ENCODE data around the gene BPI. TPM values are rescaled to one million over a fixed set of nuclear protein-coding genes. Genes with fewer than 3 reads are reported as not detected.

The BPI gene
- total RNA-seq, 1 donor from 2014 or later = not detected

GRCh38 chr20:38357653-38358207 is 53.8 kb downstream of the BPI start:
- H3K27me3 ChIP-seq = no peaks in the 10 kb centered on the region
- no peak for DNase-seq (ENCODE audit: low spot score in 2 of 2)
- no peak overlapping the region for H3K27ac ChIP-seq
- no peaks in the 10 kb centered on the region for H3K36me3 ChIP-seq
- no peak for TF ChIP-seq CTCF (IDR thresholded peaks at IDR 0.05)
- H3K4me3 ChIP-seq = no peak overlapping the region
- no peaks in the 10 kb centered on the region for H3K4me1 ChIP-seq
- H3K9me3 ChIP-seq = no peaks in the 10 kb centered on the region
- intact Hi-C loops (cut with DNase I) = no loop called here

- Histone ChIP-seq H3K36me3 (no peaks in the 10 kb centered on the region), H3K27me3 (no peaks in the 10 kb centered on the region), H3K27ac (no peak overlapping the region), H3K4me3 (no peak overlapping the region), H3K4me1 (no peaks in the 10 kb centered on the region), H3K9me3 (no peaks in the 10 kb centered on the region)
- no peak for TF ChIP-seq CTCF (IDR thresholded peaks at IDR 0.05)
- DNase-seq (ENCODE audit: low spot score in 2 of 2) = no peak
- intact Hi-C loops (cut with DNase I) = no loop called here
Measured at GRCh38 chr20:38358556-38358955, 54.6 kb downstream of the BPI start.

- DNase-seq (ENCODE audit: low spot score in 2 of 2) = no peak
- no peak for TF ChIP-seq CTCF (IDR thresholded peaks at IDR 0.05)
- Histone ChIP-seq H3K4me3 (no peak overlapping the region), H3K27ac (no peak overlapping the region), H3K9me3 (no peaks in the 10 kb centered on the region), H3K4me1 (no peaks in the 10 kb centered on the region), H3K36me3 (no peaks in the 10 kb centered on the region), H3K27me3 (no peaks in the 10 kb centered on the region)
- intact Hi-C loops (cut with DNase I) = no loop called here
Measured at GRCh38 chr20:38363004-38363747, 59.2 kb downstream of the BPI start.

- Histone ChIP-seq H3K27ac (no peak overlapping the region), H3K36me3 (no peaks in the 10 kb centered on the region), H3K4me1 (no peaks in the 10 kb centered on the region), H3K9me3 (no peaks in the 10 kb centered on the region), H3K4me3 (no peak overlapping the region), H3K27me3 (no peaks in the 10 kb centered on the region)
- DNase-seq (ENCODE audit: low spot score in 2 of 2) = no peak
- TF ChIP-seq CTCF (IDR thresholded peaks at IDR 0.05) = no peak
- intact Hi-C loops (cut with DNase I) = no loop called here
Measured at GRCh38 chr20:38369389-38369788, 65.4 kb downstream of the BPI start.

- intact Hi-C loops (cut with DNase I) = no loop called here
- H3K4me3 ChIP-seq = no peak overlapping the region
- peak overlapping the region in 1 of 2 donors; percentile 8 for H3K27ac ChIP-seq
- H3K36me3 ChIP-seq = no peaks in the 10 kb centered on the region
- DNase-seq (ENCODE audit: low spot score in 2 of 2) = no peak
- no peaks in the 10 kb centered on the region for H3K4me1 ChIP-seq
- no peak for TF ChIP-seq CTCF (IDR thresholded peaks at IDR 0.05)
- H3K27me3 ChIP-seq = no peaks in the 10 kb centered on the region
- H3K9me3 ChIP-seq = no peaks in the 10 kb centered on the region
Measured at GRCh38 chr20:38372806-38373205, 68.8 kb downstream of the BPI start.
